Neural cell (in vitro differentiated cells): Measurements from ENCODE around the gene SHC2. TPM values are rescaled to one million over a fixed set of nuclear protein-coding genes. Genes with fewer than 3 reads are reported as not detected.
"Not testable (repeated sequence)": the region's sequence is repeated elsewhere in the genome, so short reads cannot be mapped to it uniquely, and the experiment has no call there.

Experiments used
- H2AFZ ChIP-seq: fragments of 200-600, 300-800 bp; sonication (generic), shearing (Covaris generic); 2 replicates; pipeline ENCODE4 v1.6.0; 2014; ENCODE audit warnings: low read depth, mild to moderate bottlenecking, antibody characterized with exemption, low read length, moderate library complexity
- H3F3A ChIP-seq: fragments of 200-600 bp; shearing (Covaris generic); 2 replicates; pipeline ENCODE4 v1.6.1; 2016; ENCODE audit warnings: mild to moderate bottlenecking, moderate library complexity, mixed read lengths, antibody characterized with exemption, low read length; ENCODE audit not compliant: insufficient read depth, poor library complexity, severe bottlenecking
- H3K27ac ChIP-seq: fragments of 200-600, 300-800 bp; sonication (generic), shearing (Covaris generic); 2 replicates; pipeline ENCODE4 v1.5.1; 2014; ENCODE audit warnings: mild to moderate bottlenecking, low read length, moderate library complexity
- H3K27me3 ChIP-seq: fragments of 300-800, 200-600 bp; sonication (generic), shearing (Covaris generic); 2 replicates; pipeline ENCODE4 v1.6.0; 2014; ENCODE audit warnings: mild to moderate bottlenecking, low read depth, low read length, moderate library complexity; ENCODE audit not compliant: insufficient read depth
- H3K36me3 ChIP-seq: fragments of 300-800, 200-600 bp; sonication (generic), shearing (Covaris generic); 2 replicates; pipeline ENCODE4 v1.5.1; 2014; ENCODE audit warnings: mild to moderate bottlenecking, antibody characterized with exemption, low read length, moderate library complexity; ENCODE audit not compliant: insufficient read depth
- H3K4me2 ChIP-seq: fragments of 300-800, 200-600 bp; sonication (generic), shearing (Covaris generic); 2 replicates; pipeline ENCODE4 v1.6.0; 2014; ENCODE audit warnings: mild to moderate bottlenecking, low read length
- H3K4me3 ChIP-seq: fragments of 300-800, 200-600 bp; sonication (generic), shearing (Covaris generic); 2 replicates; pipeline ENCODE4 v1.5.1; 2014; ENCODE audit warnings: mild to moderate bottlenecking, low read length, moderate library complexity
- H3K79me2 ChIP-seq: fragments of 200-600 bp; shearing (Covaris generic); replicated peaks from 2 replicates; pipeline ENCODE4 v1.6.0; 2014; ENCODE audit warnings: mild to moderate bottlenecking, low read length, moderate library complexity; ENCODE audit not compliant: insufficient read depth
- H3K9ac ChIP-seq: fragments of 300-800, 200-600 bp; sonication (generic), shearing (Covaris generic); 2 replicates; pipeline ENCODE4 v1.6.1; 2016; ENCODE audit warnings: mild to moderate bottlenecking, low read length, mixed read lengths
- H3K9me2 ChIP-seq: fragments of 200-600 bp; shearing (Covaris generic); 2 replicates; pipeline ENCODE4 v1.6.1; 2016; ENCODE audit warnings: mild to moderate bottlenecking, low read length, mixed read lengths; ENCODE audit not compliant: insufficient read depth
- H3K9me3 ChIP-seq: fragments of 200-600, 300-800 bp; sonication (generic), shearing (Covaris generic); 2 replicates; pipeline ENCODE4 v1.6.1; 2016; ENCODE audit warnings: mild to moderate bottlenecking, mixed run types, low read length, moderate library complexity, mixed read lengths
- H4K20me1 ChIP-seq: fragments of 200-600 bp; shearing (Covaris generic); 2 replicates; pipeline ENCODE4 v1.6.1; 2016; ENCODE audit warnings: mild to moderate bottlenecking, mixed run types; ENCODE audit not compliant: insufficient read depth
- CTCF ChIP-seq: fragments of 450-650 bp; IDR thresholded peaks from 2 replicates; pipeline ENCODE4 v1.5.1; 2014; ENCODE audit warnings: antibody characterized with exemption, mild to moderate bottlenecking, moderate library complexity; ENCODE audit not compliant: poor library complexity, severe bottlenecking
- EP300 ChIP-seq: fragments of 450-650 bp; conservative IDR thresholded peaks from 2 replicates; pipeline ENCODE4 v1.6.1; 2014; ENCODE audit warnings: antibody characterized with exemption, mild to moderate bottlenecking, moderate library complexity; ENCODE audit not compliant: poor library complexity, severe bottlenecking
- EZH2 ChIP-seq: fragments of 200-600, 300-800 bp; shearing (Covaris generic), sonication (generic); IDR thresholded peaks from 2 replicates; pipeline ENCODE4 v1.6.1; 2014; ENCODE audit warnings: antibody characterized with exemption, low read length, borderline replicate concordance, mild to moderate bottlenecking; ENCODE audit not compliant: insufficient read depth, poor library complexity, severe bottlenecking
- MXI1 ChIP-seq: fragments of 450-650 bp; conservative IDR thresholded peaks from 2 replicates; pipeline ENCODE4 v1.6.1; 2014; ENCODE audit warnings: antibody characterized with exemption, mild to moderate bottlenecking; ENCODE audit not compliant: poor library complexity, severe bottlenecking
- POLR2AphosphoS5 ChIP-seq: IDR thresholded peaks from 2 replicates; pipeline ENCODE4 v1.6.1; 2012
- RAD21 ChIP-seq: fragments of 450-650 bp; conservative IDR thresholded peaks from 2 replicates; pipeline ENCODE4 v1.6.1; 2014; ENCODE audit warnings: antibody characterized with exemption, mild to moderate bottlenecking, moderate library complexity
- REST ChIP-seq: IDR thresholded peaks from 2 replicates; pipeline ENCODE4 v1.6.1; 2012; ENCODE audit warnings: borderline replicate concordance
- SMC3 ChIP-seq: fragments of 450-650 bp; conservative IDR thresholded peaks from 2 replicates; pipeline ENCODE4 v1.6.1; 2014; ENCODE audit warnings: antibody characterized with exemption, mild to moderate bottlenecking, moderate library complexity; ENCODE audit not compliant: poor library complexity
- TAF1 ChIP-seq: IDR thresholded peaks from 2 replicates; pipeline ENCODE4 v1.6.1; 2012; ENCODE audit warnings: low read depth
- polyA plus RNA-seq: library from polyadenylated mRNA; depleted of rRNA; stranded (reverse); fragments of >200 nt; gene quantifications from 2 replicates; pipeline ENCODE4 v1.2.3, GENCODE V29; 2014

The SHC2 gene
- polyA plus RNA-seq, 1 donor from 2014 or later = 75.8 TPM

- Histone ChIP-seq H3K9ac (no peak overlapping the region), H3K36me3 (peaks cover 6% of the 10 kb centered on the region), H3K4me2 (no peak overlapping the region), H3K4me3 (no peak overlapping the region), H2AFZ (no peak overlapping the region), H3K9me3 (no peaks in the 10 kb centered on the region), H4K20me1 (no peaks in the 10 kb centered on the region), H3K27me3 (no peaks in the 10 kb centered on the region), H3K79me2 (no peaks in the 10 kb centered on the region), H3K27ac (no peak overlapping the region), H3F3A (no peaks in the 10 kb centered on the region), H3K9me2 (no peaks in the 10 kb centered on the region)
- no peak for TF ChIP-seq EZH2
- TF ChIP-seq EP300 = no peak
- no peak for TF ChIP-seq REST
- no peak for TF ChIP-seq CTCF
Measured at GRCh38 chr19:430701-431100, 30.1 kb downstream of the SHC2 start.

GRCh38 chr19:428149-428548, 32.7 kb downstream of the SHC2 start:
- no peaks in the 10 kb centered on the region for H4K20me1 ChIP-seq
- H3K9ac ChIP-seq = no peak overlapping the region
- no peak for TF ChIP-seq CTCF
- TF ChIP-seq SMC3 = no peak
- TF ChIP-seq EZH2 = no peak
- TF ChIP-seq TAF1 = no peak
- no peak for TF ChIP-seq EP300
- no peak for TF ChIP-seq POLR2AphosphoS5
- TF ChIP-seq MXI1 = no peak
- TF ChIP-seq REST = no peak
- TF ChIP-seq RAD21 = no peak
- H3K79me2 ChIP-seq = no peaks in the 10 kb centered on the region
- H3K9me2 ChIP-seq = no peaks in the 10 kb centered on the region
- H3K4me2 ChIP-seq = no peak overlapping the region
- no peak overlapping the region for H3K4me3 ChIP-seq
- no peaks in the 10 kb centered on the region for H3K9me3 ChIP-seq
- no peaks in the 10 kb centered on the region for H3K36me3 ChIP-seq
- no peaks in the 10 kb centered on the region for H3F3A ChIP-seq
- no peaks in the 10 kb centered on the region for H3K27me3 ChIP-seq
- H2AFZ ChIP-seq = no peak overlapping the region
- no peak overlapping the region for H3K27ac ChIP-seq

GRCh38 chr19:427675-428074, 33.2 kb downstream of the SHC2 start:
- not testable (repeated sequence) for H3F3A ChIP-seq, H3K36me3 ChIP-seq, H3K9me3 ChIP-seq, H3K79me2 ChIP-seq, H2AFZ ChIP-seq, H3K9ac ChIP-seq, H3K27me3 ChIP-seq, H3K27ac ChIP-seq, H3K4me2 ChIP-seq, H4K20me1 ChIP-seq, H3K9me2 ChIP-seq, H3K4me3 ChIP-seq
